SKM-1 treated with dmso at 0.1 percent for 144 hours (cell line): Measurements from ENCODE around the gene FAM199X.
"Not testable (repeated sequence)": the region's sequence is repeated elsewhere in the genome, so short reads cannot be mapped to it uniquely, and the experiment has no call there.

Experiments
- DNase-seq: peaks from one replicate; lab custom pipeline; 2025; ENCODE audit not compliant: unreplicated experiment; lab: John Stamatoyannopoulos, UW

FAM199X gene

DNA sequence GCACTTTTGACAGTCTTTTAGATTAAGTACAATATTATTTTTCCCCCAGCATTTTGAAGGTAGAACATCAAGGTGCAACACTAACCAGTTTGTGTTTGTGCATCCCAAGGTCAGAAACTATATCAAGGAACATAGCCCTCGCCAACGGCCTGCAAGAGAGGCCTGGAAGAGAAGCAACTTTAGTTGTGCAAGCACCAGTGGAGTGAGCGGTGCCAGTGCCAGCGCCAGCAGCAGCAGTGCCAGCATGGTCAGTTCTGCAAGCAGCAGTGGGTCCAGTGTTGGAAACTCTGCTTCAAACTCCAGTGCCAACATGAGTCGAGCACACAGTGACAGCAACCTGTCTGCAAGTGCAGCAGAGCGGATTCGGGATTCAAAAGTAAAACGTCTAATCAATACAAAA, 21.7 kb downstream of the FAM199X start:
- no peak for DNase-seq

DNA sequence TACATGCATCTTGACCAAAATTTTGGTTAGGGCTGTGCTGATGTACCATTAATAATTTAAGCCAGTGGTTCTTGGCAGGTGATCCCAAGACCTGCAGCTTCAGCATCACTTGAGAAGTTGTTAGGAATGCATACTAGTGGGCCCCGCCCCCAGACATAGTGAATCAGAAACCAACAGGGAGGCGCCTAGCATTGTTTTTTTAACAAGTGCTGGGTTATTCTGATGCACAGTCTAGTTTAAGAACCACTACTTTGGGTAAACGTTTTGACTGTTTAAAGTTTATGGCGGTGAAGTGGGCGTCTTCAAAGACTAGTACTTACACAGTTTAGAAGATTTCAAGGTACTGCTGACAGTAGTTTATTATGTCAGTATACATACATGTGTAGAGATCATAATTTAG, 23.6 kb downstream of the FAM199X start:
- DNase-seq, result no peak

- no peak for DNase-seq
Observed at GRCh38 chrX:104193485-104193884, 27.2 kb downstream of the FAM199X start.

GRCh38 chrX:104195013-104195412, 28.8 kb downstream of the FAM199X start:
- no peak for DNase-seq

- DNase-seq, result peak; percentile 10
Observed at GRCh38 chrX:104195489-104196084, 29.3 kb downstream of the FAM199X start.

DNA sequence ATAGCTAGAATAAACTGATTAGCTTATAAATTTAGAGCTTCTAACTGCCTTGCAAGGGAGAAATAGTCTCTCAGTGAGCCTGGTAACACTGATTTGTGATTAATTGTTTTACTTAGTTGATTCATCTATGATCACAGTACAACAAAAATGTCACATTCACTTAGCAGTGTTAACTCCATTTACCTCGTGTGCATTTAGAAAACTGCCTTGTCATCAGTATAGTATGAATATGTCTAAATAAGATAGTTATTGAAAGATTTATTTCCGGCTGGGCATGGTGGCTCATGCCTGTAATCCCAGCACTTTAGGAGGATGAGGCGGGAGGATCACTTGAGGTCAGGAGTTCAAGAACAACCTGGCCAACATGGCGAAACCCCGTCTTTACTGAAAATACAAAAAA, 39.3 kb downstream of the FAM199X start:
- DNase-seq, result no peak

GRCh38 chrX:104211187-104211586, 44.9 kb downstream of the FAM199X start:
- no peak for DNase-seq

DNA sequence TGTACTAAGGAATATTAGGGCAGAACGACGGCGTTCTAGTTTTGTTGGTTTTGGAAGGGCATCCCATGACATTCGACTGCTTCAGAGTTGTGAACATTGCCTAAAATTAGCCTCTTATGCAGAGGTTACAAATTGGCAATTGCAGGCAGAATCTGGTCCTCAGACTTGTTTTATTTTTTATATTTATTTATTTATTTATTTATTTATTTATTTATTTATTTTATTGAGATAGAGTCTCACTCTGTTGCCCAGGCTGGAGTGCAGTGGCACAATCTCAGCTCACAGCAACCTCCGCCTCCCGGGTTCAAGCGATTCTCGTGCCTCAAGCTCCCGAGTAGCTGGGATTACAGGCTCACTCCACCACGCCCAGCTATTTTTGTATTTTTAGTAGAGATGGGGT, 63.8 kb downstream of the FAM199X start:
- not testable (repeated sequence) for DNase-seq
